ENCODE results near the gene SDK2. TPM values are rescaled to one million over a fixed set of nuclear protein-coding genes. Genes with fewer than 3 reads are reported as not detected.

The SDK2 gene
- polyA plus RNA-seq, 1 experiment: 0.01 TPM

DNA sequence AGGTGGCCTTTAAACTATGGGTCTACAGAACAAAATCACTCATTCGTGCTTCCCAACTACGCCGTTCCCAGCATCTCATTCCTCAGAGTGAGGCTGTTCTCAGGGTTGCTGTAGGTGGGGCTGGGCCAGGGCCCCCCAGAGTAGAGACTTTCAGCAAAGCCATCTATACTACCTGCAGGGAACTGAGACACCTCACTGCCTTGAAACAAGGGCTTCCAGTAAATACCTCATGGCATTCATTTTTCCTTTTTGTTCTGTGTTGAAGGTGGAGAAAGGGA is 4.2 kb upstream of the SDK2 start:
- ChIA-PET POLR2A (no interaction called here), CTCF (no interaction called here)
- H3K27me3 ChIP-seq (ENCODE audit: control insufficient read depth, insufficient read depth, low read length): peaks cover 23% of the 10 kb centered on the region
- peaks cover 4% of the 10 kb centered on the region for H3K9me3 ChIP-seq (ENCODE audit: control insufficient read depth, insufficient read depth, low read length)
- TF ChIP-seq, protein P1, sequence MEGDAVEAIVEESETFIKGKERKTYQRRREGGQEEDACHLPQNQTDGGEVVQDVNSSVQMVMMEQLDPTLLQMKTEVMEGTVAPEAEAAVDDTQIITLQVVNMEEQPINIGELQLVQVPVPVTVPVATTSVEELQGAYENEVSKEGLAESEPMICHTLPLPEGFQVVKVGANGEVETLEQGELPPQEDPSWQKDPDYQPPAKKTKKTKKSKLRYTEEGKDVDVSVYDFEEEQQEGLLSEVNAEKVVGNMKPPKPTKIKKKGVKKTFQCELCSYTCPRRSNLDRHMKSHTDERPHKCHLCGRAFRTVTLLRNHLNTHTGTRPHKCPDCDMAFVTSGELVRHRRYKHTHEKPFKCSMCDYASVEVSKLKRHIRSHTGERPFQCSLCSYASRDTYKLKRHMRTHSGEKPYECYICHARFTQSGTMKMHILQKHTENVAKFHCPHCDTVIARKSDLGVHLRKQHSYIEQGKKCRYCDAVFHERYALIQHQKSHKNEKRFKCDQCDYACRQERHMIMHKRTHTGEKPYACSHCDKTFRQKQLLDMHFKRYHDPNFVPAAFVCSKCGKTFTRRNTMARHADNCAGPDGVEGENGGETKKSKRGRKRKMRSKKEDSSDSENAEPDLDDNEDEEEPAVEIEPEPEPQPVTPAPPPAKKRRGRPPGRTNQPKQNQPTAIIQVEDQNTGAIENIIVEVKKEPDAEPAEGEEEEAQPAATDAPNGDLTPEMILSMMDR (IDR thresholded peaks at IDR 0.05; ENCODE audit: low read depth, low read length): no peak
- no peak overlapping the region for H3K4me3 ChIP-seq (ENCODE audit: low read depth, low read length)
- no peak overlapping the region for H3K27ac ChIP-seq (ENCODE audit: low read depth, low read length)
- DNase-seq (ENCODE audit: low read depth, low spot score): no peak

DNA sequence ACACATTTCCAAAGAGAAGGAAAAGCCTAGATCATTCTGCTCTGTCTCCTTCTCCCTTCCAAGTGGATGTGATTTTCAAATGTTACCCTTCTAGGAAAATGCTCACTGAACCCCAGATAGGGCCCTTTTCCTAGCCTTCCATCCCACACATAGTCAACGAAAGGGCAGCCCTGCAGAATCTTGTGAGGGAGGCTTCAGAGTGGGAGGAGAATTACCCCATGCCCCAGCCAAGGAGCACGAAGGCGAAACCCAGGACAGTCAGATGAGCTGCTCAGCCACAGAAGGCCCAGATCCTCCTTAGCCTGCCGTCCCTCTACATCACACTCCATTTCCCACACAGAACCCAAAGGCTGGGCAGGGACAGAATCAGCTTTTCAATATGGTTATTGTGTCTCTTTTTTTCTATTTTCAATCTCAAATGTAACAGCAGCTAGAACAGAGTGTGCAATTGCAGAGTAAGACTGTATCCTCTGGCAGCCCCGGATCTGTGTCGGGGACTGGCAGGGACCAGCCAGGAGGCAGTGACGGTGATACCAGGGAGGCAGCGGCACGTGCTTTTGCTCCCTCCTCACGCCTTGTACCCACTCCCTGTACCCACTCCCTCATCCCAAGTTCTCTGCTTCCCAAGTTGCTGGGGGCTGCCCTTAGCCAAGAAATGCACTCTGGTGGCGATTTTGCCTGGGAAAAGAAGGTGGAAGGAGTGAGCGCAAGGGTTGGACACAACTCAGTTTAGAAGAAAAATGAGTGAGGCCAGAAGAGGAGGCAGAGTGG is 3.7 kb upstream of the SDK2 start:
- Histone ChIP-seq H3K4me3 (ENCODE audit: low read depth, low read length) (no peak overlapping the region), H3K27me3 (ENCODE audit: control insufficient read depth, insufficient read depth, low read length) (peaks cover 27% of the 10 kb centered on the region), H3K9me3 (ENCODE audit: control insufficient read depth, insufficient read depth, low read length) (peaks cover under 1% of the 10 kb centered on the region), H3K27ac (ENCODE audit: low read depth, low read length) (no peak overlapping the region)
- POLR2A ChIA-PET: no interaction called here
- TF ChIP-seq, protein P1 (IDR thresholded peaks at IDR 0.05; ENCODE audit: low read depth, low read length): no peak
- CTCF ChIA-PET: no interaction called here
- no peak for DNase-seq (ENCODE audit: low read depth, low spot score)

DNA sequence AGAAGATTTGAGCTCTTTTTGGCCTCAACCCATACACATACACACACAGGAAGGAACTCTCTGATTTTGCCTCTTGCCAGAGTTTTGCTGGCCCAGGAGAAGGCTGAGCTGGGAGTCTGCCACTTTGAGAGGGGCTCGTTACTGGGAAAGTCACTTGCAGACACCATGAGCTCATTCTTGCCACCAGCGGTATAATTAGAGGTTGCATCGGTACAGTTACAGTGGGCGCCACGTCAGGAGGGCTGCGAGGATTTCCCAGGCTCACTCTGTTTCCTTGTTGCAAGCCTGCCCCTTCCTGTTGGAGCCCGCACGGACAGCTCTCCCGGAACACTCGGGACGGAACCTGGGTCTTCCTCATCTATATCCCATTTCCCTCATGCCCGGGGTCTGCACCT is 3.1 kb upstream of the SDK2 start:
- Histone ChIP-seq H3K27me3 (ENCODE audit: control insufficient read depth, insufficient read depth, low read length) (peaks cover 33% of the 10 kb centered on the region), H3K27ac (ENCODE audit: low read depth, low read length) (no peak overlapping the region), H3K4me3 (ENCODE audit: low read depth, low read length) (no peak overlapping the region), H3K9me3 (ENCODE audit: control insufficient read depth, insufficient read depth, low read length) (no peaks in the 10 kb centered on the region; the same call in 1 of the 2 replicates)
- POLR2A ChIA-PET: no interaction called here
- TF ChIP-seq, protein P1 (IDR thresholded peaks at IDR 0.05; ENCODE audit: low read depth, low read length): no peak
- DNase-seq (ENCODE audit: low read depth, low spot score): no peak
- CTCF ChIA-PET: interaction anchor here (1.2 kb wide), 1 partner anchor 552 kb away, joined by 4 read pairs; no protein-coding TSS in a partner anchor

DNA sequence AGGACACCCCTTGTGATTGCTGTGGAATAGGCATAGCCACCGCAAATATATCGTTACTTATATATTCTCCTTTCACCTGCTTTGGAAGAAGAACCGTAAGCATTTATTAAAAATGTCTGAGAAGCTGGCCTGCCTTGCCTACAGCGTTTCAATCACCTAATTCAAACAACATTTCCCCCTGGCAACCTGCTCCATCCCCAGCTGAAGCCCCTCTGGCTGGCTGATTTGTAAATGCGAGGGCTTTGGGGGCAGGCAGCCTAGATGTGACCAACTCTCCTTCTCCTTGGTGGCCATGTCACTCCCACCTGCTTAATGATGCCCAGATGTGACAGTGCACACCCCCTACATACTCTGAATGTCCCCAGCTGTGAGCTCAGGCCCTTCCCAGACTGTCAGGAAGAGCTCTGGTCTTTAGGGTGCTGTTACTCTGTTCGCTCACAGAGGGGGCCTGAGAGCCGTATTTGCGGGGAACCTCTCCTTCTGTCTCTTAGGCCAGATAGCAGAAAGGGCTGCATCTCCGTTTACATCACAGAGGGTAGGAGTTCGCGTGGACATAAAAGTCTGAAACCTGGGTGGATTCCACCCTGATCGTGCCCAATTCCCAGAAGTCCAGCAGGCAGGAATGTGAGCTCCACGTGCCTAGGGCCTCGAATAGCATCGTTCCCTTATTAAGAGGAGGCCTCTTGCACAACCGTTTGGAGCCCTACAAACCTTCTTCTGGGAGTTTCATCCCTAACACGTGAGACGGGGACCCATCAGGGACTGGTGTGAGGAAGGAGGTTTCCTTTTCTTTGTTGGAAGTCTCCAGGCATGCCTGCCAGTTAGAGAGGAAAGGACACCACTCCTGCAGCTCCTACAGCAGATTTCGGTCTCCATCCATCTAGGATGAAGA is 2.4 kb upstream of the SDK2 start:
- no peak overlapping the region for H3K27ac ChIP-seq (ENCODE audit: low read depth, low read length)
- no peak for DNase-seq (ENCODE audit: low read depth, low spot score)
- no peaks in the 10 kb centered on the region; the same call in 1 of the 2 replicates for H3K9me3 ChIP-seq (ENCODE audit: control insufficient read depth, insufficient read depth, low read length)
- H3K4me3 ChIP-seq (ENCODE audit: low read depth, low read length): no peak overlapping the region
- POLR2A ChIA-PET: no interaction called here
- CTCF ChIA-PET: interaction anchor here (1.2 kb wide), 1 partner anchor 553 kb away, joined by 4 read pairs; no protein-coding TSS in a partner anchor
- peaks cover 40% of the 10 kb centered on the region for H3K27me3 ChIP-seq (ENCODE audit: control insufficient read depth, insufficient read depth, low read length)
- TF ChIP-seq, protein P1 (IDR thresholded peaks at IDR 0.05; ENCODE audit: low read depth, low read length): 0 out of 2 replicates have a peak, but pooled peaks have one; percentile 4

All from AG04450 (cell line).